Hepatic stellate cell (primary cell): Measurements from ENCODE around the gene TICAM2.

Source experiments
- DNase-seq: peaks from one replicate; pipeline ENCODE4 v3.0.0; 2011; ENCODE audit warnings: low spot score

The TICAM2 gene

GRCh38 chr5:115607935-115608334 is 5.7 kb upstream of the TICAM2 start:
- no peak for DNase-seq

DNA sequence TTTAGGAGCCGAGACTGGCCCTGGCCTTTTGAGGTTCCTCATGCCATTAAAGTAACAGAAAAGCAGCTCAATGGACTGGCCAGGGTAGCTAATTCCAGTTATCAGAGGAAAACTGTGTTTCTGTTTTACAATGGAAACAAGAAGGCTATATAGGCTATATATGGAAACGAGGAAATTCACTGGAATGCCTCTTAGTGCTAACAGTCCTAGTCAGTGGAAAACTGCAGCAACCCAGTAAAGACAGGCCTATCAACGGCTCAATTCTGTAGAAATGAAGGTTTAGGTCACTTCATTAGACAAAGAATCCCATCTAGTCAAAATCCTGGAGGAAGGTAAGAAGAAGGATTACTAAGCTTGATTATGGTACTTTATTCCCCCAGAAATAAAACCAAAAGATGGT is 3.2 kb upstream of the TICAM2 start:
- no peak for DNase-seq

- no peak for DNase-seq
Observed at GRCh38 chr5:115602591-115603125, 379 bp upstream of the TICAM2 start.

DNA sequence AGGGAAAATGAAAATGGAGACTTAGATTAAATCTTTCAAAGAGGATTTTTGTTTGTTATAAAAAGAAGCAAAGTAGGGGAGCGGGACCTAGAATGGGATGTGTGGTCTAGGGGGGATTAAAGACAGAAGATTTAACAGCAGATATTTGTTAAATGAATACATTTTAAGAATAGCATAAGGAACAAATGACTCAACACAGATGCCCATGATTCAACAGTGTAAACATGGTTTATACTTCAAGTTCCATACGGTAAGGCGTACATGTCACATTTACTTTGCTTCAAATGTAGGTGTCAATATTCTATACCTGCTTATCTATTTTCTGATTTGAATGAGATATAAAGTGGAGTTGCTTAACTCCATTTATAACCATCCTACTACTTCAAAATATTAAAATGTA is 1.5 kb downstream of the TICAM2 start:
- no peak for DNase-seq

- no peak for DNase-seq
Observed at GRCh38 chr5:115599924-115600323, 2.4 kb downstream of the TICAM2 start.

DNA sequence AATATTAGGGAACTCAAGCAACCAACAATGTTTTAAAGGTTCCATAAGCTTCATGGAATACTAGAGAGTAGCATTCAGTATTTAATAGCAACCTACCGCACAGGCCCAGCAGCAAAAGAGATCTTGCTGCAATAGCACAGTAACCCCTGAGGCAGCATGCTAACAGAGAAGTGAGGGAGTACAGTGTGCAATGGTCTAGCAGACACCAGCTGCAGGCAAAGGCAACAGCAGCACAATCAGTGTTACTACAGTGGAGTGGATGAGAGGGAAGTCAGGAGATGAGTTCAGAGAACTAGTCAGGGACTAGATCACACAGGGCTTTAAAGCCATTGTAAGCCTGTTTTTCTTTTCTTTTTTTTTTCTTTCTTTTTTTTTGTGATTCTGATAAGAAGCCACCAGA is 2.8 kb downstream of the TICAM2 start:
- no peak for DNase-seq

GRCh38 chr5:115594128-115595047 is 7.9 kb downstream of the TICAM2 start:
- no peak for DNase-seq

DNA sequence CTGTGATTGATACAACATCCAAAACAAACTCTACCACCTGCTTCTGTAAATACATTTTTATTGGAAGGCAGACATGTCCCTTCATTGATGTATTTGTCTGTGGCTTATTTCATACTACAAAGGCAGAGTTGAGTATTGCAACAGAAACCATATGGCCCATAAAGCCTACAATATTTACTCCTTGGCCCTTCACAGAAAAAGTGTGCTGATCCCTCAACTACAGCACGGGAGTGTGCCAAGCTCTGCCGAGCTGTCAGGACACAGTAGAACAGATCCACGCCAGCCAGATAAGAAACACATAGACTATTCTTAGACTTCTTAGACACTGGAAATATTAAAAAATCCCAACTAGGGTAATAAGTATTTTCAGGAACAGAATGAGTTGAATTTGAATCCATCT is 13.2 kb downstream of the TICAM2 start:
- DNase-seq = no peak

GRCh38 chr5:115588640-115589039 is 13.6 kb downstream of the TICAM2 start:
- DNase-seq = no peak

- DNase-seq = no peak
Observed at GRCh38 chr5:115586525-115587146, 15.6 kb downstream of the TICAM2 start.

DNA sequence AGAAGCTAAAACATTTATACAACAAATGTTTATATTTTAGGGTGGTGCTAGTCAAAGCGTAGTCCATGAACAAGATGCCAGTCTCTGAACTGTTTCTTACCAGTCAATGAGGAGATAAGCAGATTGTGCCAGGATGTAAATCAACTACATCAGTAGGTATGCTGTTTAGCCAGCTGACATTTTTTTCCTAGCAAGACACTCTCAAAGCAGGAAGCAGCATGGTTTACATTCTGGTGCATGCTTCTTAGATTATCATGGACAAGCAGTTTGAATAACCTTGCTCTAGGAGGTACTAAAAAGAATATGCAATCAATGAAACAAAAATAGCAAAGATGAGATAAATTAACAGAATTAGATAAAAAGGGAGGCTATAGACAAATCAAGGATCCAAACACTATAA is 17.0 kb downstream of the TICAM2 start:
- DNase-seq = no peak

- DNase-seq = no peak
Observed at GRCh38 chr5:115584501-115584900, 17.8 kb downstream of the TICAM2 start.

- peak; percentile 73 for DNase-seq
Observed at GRCh38 chr5:115583474-115583873, 18.8 kb downstream of the TICAM2 start.

DNA sequence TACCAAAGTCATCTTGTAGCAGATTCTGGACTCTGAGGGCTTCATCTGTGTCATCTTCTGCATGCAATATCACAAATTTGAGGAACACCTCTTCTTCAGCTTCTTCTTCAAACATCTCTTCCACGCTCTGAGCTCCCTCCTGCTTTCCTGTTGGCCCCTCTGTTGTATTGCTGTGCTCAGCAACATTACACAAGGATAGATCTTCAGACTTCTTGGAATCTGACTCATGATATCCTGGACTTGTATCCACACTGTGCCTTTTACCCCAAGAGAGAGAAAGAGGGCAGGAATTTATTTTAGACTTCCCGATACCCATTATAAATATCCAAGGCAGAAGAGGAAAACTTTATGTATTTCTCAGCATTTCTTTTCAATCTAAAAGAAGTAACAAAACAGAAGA is 21.3 kb downstream of the TICAM2 start:
- no peak for DNase-seq

DNA sequence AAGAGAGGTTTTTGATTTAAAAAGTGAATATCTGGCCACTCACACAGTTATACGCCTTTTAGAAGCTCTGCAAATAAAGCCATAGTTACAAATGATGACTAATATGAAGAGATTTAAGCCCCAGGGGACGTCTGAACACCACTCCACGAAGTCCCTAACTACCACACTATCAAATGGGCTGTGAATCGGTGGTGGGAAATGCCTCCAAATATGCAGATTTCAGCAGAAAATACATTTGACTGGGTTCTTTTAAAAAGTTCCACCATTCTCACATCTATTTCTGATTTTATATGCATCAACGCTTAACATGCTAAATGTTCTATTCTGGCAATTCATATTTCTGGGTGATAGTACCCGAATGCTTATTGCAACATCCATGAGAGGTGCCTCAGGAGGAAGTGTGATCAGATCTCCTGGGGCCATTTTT is 22.5 kb downstream of the TICAM2 start:
- DNase-seq = no peak

DNA sequence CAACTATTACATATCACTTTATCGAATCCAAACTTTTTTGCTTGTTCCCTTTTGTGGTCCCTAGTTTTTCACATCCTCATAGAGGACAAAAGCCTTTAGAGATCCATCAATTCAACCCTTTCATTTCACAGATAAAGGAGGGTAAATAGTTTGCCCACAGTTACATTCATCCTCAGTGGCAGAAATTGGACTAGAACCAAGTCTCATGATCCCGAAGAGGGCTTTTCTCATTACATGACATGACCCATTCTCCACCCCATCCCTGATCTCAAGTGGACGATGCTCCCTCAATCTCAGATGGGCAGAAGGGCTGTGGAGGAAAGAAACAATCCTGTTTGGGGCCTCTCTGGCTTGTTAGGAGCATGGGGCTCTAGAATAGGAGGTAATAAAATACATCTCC is 23.1 kb downstream of the TICAM2 start:
- no peak for DNase-seq

DNA sequence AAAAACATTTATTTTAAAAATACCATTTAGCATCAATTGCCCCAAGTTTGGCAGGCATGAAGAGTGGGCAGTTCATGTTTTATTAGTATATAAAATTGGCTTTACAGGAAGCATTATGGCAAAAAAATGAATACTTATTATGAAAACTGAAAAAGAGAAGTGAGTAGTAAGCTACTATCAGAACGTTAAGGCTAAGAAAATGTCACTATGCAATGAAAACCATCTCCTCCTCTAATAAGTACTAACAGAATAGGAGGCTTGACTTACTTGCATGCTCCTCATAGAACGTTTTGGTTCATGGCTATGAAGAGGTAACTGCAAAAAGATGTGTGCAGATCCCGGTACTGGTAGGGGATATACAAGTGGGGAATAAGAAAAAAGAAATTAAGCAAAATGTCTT is 23.6 kb downstream of the TICAM2 start:
- DNase-seq = no peak

GRCh38 chr5:115577741-115578140 is 24.5 kb downstream of the TICAM2 start:
- no peak for DNase-seq

DNA sequence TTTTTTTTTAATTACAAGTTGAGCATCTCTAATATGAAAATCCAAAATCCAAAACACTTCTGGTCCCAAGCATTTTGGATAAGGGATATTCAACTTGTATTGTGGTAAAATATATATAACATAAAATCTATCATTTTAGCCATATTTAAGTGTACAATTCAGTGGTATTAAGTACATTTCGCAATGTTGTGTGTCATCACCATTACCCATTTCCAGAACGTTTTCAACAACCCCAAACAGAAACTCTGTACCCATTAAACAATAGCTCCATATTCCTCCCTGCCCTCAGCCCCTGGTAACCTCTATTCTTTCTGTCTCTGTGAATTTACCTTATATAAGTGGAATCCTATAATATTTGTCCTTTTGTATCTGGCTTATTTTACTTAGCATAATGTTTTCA is 24.9 kb downstream of the TICAM2 start:
- no peak for DNase-seq

GRCh38 chr5:115575167-115576070 is 26.9 kb downstream of the TICAM2 start:
- DNase-seq = peak; percentile 46

GRCh38 chr5:115573133-115573532 is 29.1 kb downstream of the TICAM2 start:
- DNase-seq = no peak

- no peak for DNase-seq
Observed at GRCh38 chr5:115571441-115571878, 30.8 kb downstream of the TICAM2 start.
